NCI-H774 (cell line): Measurements from ENCODE around the gene ELOA2.
"Not testable (repeated sequence)": the region's sequence is repeated elsewhere in the genome, so short reads cannot be mapped to it uniquely, and the experiment has no call there.

Experiments
- DNase-seq: peaks from one replicate; lab custom pipeline; 2025; lab: John Stamatoyannopoulos, UW

Gene ELOA2, protein sequence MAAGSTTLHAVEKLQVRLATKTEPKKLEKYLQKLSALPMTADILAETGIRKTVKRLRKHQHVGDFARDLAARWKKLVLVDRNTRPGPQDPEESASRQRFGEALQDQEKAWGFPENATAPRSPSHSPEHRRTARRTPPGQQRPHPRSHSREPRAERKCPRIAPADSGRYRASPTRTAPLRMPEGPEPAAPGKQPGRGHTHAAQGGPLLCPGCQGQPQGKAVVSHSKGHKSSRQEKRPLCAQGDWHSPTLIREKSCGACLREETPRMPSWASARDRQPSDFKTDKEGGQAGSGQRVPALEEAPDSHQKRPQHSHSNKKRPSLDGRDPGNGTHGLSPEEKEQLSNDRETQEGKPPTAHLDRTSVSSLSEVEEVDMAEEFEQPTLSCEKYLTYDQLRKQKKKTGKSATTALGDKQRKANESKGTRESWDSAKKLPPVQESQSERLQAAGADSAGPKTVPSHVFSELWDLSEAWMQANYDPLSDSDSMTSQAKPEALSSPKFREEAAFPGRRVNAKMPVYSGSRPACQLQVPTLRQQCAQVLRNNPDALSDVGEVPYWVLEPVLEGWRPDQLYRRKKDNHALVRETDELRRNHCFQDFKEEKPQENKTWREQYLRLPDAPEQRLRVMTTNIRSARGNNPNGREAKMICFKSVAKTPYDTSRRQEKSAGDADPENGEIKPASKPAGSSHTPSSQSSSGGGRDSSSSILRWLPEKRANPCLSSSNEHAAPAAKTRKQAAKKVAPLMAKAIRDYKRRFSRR

GRCh38 chr18:47035156-47035671, at the start of gene ELOA2:
ELOA2 (minus strand) TSS chr18:47035621; CDS start chr18:47035264, 357 bp downstream.
- no peak for DNase-seq

DNA sequence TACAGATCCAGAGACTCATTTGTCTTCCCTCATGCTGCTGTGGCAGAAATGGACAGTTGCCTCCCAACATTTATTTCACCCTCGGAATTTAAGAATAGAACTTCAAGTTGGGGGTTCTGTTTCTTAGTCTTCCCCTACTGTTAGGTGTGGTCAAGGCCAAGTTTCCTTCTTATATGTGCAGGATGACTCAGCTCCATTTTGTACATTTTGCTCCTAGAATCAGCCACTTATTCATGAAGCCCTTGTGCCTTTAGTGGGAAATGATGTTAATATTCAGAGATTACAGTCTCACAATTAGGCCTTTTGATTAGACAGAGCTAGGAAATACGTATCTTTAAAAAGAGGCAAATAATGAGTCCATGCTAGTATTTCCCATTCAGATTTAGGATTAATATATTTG, 46.2 kb upstream of the ELOA2 start:
- DNase-seq = no peak

GRCh38 chr18:47080872-47081271, 45.5 kb upstream of the ELOA2 start:
- no peak for DNase-seq

DNA sequence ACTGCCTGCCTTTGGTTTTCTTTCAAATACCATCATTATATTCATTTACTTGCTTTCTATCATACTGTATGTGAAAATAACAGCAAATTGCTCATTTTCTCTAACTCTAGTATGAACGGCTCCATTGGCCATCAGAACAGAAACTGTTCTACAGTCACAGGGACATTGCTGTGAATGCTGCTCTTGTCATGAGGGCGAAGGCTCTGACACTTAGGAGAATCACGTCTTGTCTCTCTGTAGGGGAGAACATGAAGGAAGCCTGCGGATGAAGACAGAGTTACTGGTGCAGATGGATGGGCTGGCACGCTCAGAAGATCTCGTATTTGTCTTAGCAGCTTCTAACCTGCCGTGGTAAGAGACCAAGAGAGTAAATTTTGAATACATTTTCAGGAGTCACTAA, 41.7 kb upstream of the ELOA2 start:
- DNase-seq = no peak

- DNase-seq = no peak
Observed at GRCh38 chr18:47075098-47075883, 39.9 kb upstream of the ELOA2 start.

- no peak for DNase-seq
Observed at GRCh38 chr18:47067648-47068047, 32.2 kb upstream of the ELOA2 start.

- no peak for DNase-seq
Observed at GRCh38 chr18:47063096-47063495, 27.7 kb upstream of the ELOA2 start.

GRCh38 chr18:47062471-47062870, 27.1 kb upstream of the ELOA2 start:
- DNase-seq = no peak

- no peak for DNase-seq
Observed at GRCh38 chr18:47054369-47054768, 18.9 kb upstream of the ELOA2 start.

DNA sequence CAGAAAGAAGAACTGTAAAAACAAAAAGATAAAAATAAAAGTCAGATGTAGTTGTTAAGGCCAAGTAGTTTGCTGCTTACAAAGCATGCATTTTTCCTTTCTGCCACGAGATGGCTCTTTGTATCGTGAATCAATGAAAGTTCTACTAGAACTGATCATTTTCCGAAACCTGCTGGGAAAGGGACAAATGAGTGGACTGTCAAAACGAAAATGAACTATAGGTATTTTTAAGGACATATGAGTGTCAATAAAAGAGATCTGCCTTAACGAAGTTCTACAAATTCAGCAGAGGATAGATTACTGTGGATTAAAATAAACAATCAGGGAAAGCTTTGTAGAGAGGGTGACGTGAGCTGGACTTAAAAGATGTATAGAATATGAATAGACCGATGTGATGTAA, 15.0 kb upstream of the ELOA2 start:
- no peak for DNase-seq

GRCh38 chr18:47040982-47041381, 5.6 kb upstream of the ELOA2 start:
- DNase-seq = no peak

DNA sequence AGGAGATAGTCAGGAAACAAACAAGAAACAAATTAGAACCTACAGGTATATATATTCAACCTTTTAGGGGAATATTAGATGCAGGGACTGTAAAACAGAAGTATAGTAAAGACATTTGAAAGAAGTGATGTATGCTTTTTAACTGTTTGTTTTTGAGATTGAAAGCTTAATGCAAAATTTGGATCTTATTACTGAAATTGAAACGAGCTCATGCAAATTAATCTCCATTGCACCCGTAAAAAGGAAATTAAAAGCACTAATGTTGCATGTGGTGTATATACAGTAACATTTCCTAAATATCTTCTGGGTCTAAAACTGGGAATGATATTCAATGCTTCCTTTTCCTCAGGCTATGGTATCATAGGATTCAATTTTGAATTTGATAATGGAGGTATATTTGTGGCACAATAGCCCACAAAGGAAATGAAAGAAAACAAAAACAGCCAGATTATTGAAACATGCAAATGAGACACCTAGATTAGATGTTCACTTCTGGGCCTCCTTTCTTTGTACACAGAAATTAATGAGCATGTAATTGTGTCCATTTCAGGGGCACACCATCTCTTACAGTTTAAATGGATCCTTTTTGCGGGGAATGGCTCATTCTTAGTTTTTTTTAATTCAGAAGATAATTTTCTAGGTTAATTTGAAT, 1.6 kb upstream of the ELOA2 start:
- DNase-seq = no peak

GRCh38 chr18:47036298-47036874, 965 bp upstream of the ELOA2 start:
- DNase-seq = peak; percentile 4

- not testable (repeated sequence) for DNase-seq
Observed at GRCh38 chr18:47034591-47034990, 830 bp downstream of the ELOA2 start.

DNA sequence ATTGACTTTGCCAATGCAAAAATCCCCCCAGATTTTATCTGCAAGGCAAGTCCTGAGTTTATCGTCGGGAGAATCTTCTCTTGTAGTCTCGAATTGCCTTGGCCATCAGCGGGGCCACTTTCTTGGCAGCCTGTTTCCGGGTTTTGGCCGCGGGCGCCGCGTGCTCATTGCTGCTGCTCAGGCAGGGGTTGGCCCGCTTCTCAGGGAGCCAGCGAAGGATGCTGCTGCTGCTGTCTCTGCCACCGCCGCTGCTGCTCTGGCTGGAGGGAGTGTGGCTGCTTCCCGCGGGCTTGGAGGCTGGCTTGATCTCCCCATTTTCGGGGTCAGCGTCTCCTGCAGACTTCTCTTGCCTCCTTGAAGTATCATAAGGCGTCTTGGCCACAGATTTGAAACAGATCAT, 2.5 kb downstream of the ELOA2 start:
- no peak for DNase-seq

- not testable (repeated sequence) for DNase-seq
Observed at GRCh38 chr18:47030887-47031286, 4.5 kb downstream of the ELOA2 start.

- DNase-seq = not testable (repeated sequence)
Observed at GRCh38 chr18:47029684-47030353, 5.6 kb downstream of the ELOA2 start.

- DNase-seq = not testable (repeated sequence)
Observed at GRCh38 chr18:47028738-47029137, 6.7 kb downstream of the ELOA2 start.

DNA sequence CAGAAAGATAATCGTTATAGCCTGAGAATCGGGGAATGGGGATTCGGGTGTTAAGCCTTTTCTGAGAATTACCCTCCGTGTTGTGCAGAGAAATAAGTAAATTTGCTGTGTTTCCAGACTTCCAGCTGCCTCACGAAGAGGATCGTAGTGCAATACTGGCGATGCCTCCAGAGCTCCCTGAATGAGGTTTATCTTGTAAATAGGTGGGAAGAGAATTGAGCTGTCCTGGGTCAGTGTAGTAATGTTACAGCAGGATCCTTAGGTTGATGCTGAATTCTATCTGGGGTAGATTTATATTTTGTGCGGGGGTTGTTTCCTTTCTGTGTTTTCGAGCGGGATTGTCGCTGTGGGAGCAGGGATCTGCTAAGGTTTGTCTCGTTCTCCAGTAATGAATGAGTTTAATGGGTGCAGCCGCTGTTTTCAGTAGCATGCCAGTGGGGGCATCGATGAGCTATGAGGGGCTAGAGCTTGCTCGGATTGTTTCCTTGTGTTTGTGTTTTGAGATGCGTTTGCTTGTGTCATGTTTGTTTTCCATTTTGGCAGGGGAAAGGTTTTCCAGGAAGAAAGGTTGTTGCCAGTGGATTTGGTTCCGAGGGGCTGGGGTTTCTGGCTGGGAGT, 9.8 kb downstream of the ELOA2 start:
- DNase-seq = not testable (repeated sequence)

GRCh38 chr18:47023769-47024465, 11.5 kb downstream of the ELOA2 start:
- not testable (repeated sequence) for DNase-seq
